Activated CD4-positive, alpha-beta T cell treated with anti-CD3 and anti-CD28 coated beads, Interleukin-2, amount 50 U/mL, for 4 hours (primary cell): ENCODE data around the gene IGFN1.
"Not testable (repeated sequence)": the region's sequence is repeated elsewhere in the genome, so short reads cannot be mapped to it uniquely, and the experiment has no call there.

ENCODE experiments used
- DNase-seq, 2 experiments: peaks; one replicate each; pipeline ENCODE4 v3.0.0-alpha.2; 2020

The IGFN1 gene

DNA sequence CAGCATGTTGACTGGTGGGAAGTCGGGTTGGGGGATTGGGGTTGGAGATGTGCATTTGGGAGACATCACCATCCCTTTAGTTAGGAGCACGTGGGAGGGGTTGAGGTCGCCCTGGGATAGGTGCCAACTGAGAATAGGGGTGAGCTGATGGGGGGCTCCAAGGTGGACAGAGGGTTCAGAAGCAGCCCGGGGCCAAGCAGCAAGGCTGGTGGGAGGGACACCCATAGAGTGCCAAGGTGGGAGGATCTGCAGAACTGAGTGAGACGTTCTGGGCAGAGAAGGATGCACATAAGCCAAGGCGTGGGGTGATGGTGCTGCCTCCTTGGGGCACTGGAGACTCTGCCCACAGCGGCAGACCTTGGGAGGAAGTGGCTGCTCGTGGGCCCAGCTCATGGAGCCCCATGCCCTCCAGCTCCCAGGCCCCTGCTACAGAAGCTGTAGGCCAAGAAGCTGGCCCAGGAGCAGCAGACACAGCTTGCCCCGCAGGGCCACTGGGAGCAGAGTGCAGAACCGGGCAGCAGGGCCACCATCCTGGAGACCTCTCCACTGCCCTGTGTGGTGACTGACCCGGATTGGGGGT lies 61.3 kb downstream of the IGFN1 start:
- DNase-seq = no peak

DNA sequence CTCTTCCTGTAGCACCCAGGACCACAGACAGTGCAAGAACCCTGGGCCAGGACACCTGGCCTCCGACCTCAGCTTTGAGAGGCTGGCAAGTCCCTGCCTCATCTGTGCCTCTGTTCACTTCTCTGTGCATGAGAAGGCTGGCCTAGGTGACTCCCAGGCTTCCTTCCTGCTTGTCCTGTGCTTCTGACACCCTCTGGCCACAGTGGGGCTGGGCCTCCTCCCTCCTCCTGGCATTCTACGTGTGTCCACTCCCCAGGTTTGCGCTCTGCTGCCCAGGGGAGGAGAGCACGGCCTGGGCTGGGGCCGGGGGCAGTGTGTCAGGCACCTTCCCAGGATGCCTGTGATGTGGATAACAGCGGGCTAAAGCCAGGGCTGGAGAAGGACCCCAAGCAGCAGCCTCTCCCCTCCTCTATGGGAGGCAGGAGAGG lies 62.3 kb downstream of the IGFN1 start:
- no peak for DNase-seq

DNA sequence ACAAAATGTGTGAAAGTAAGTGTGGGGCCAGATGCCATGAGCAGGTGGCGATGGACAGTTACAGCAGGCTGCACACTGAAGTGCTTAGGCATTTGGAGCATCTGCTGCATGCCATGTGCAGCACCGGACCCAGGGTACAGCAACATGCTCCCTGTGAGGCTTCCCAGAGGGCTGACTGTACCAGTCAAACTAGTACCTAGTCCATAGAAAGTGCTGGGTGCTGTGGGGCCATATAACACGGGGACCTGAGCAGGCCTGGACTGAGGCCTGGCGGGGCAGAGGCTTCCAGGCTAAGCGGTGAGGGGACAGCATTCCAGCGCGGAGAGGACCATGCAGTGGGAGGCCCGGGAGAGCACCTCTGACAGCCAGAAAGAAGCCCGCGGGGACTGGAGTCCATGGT lies 62.8 kb downstream of the IGFN1 start:
- no peak for DNase-seq

DNA sequence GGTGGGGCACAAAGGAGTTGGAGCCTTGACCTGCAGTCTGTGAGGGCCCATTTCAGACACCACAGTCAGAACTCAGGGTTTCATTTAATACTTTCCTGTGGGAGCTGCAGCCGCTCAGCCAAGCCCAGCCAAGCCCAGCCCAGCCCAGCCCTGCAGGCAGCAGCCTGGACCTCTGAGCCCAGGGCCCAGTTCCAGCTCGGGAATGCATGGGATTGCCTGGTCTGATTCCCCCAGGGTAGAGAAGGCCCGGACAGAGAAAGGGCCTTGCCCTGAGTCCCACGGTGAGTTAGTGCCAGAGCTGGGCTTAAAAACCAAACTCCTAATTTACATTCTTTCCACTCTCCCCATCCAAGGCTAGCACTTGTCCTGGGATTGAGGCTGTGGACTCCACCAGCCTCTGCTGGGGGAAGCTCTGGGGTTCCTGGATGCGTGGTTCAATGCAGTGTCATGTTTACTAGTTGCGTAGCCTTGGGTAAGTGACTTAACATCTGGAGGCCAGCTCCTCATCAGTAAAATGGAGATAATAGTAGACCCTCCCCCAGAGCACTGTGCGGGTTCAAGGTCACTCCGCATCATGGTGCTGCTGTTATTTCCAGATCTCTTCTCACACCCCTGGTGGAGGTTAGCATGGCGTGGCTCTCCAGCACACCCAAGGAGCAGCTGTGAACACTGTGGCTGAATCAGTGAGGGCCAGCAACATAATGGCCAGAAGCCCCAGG lies 63.4 kb downstream of the IGFN1 start:
- no peak for DNase-seq

DNA sequence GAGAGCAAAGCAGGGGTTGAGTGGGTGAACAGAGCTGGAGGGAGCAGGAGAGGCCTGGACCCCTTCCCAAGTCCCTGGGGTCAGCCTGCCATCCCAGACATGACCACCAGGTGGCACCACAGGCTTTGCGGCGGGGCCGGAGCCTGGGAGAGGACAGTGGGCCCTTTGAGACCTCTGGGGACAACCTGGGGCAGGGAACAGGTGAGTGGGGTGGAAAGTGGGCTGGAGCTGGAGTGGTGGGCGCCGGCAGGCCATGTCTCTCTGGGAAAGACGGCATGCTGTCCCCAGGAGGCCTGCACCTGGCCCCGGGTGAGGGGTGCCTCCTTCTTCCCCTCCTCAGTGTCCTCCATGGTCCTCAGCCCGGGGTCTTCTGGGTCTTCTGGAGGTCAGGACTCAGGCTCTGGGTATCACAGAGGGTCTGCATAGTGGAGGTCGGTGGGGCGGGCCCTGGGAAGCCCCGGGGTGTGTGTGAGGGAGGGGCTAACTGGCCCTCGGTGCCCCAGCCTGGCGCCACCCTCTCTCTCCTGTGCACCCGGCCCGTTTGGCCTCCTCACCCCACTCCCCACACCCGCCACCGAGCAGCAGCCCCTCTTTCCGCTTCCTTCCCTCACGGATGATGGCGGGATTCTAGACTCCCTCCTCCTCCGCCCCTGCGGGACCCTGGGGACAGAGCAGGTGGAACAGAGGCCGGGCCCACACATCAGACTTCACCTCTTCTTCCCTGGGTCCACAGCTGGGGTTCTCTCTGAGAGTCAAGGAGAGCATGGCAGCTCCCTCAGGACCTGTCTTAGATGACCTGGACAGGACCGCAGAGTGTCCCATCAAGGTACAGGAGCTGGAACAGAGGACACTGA lies 64.2 kb downstream of the IGFN1 start:
- peak; percentile 47 to 56 for DNase-seq

DNA sequence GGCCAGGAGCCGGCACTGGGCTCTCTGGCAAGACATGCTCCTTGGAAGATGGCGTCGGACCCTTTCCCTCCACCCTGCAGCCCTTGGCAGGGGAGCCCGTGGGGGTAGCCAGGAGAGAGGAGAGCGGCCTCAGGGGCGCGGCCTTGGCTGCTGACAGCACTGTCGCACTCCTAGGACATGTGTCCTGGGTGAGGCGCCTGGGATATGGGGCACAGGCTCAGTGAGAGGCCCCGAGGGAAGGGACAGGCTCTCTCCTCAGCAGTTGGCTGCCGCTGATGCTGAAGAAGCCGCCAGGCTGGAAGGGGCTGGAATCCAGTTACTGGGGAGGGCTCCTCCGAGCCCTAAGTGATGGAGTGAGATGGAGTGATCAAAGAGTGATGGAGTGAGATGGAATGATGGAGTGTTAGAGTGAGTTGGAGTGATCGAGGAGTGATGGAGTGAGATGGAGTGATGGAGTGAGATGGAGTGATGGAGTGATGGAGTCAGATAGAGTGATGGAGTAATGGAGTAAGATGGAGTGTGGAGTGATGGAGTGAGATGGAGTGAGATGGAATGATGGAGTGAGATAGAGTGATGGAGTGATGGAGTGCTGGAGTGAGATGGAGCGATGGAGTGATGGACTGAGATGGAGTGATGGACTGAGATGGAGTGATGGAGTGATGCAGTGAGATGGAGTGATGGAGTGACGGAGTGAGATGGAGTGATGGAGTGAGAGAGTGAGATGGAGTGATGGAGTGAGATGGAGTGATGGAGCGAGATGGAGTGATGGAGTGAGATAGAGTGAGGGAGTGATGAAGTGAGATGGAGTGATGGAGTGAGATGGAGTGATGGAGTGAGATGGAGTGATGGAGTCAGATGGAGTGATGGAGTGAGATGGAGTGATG lies 65.1 kb downstream of the IGFN1 start:
- DNase-seq = no peak

DNA sequence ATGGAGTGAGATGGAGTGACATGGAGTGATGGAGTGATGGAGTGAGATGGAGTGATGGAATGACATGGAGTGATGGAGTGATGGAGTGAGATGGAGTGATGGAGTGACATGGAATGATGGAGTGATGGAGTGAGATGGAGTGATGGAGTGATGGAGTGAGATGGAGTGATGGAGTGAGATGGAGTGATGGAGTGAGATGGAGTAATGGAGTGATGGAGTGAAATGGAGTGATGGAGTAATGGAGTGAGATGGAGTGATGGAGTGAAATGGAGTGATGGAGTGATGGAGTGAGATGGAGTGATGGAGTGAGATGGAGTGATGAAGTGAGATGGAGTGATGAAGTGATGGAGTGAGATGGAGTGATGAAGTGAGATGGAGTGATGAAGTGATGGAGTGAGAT lies 67.5 kb downstream of the IGFN1 start:
- not testable (repeated sequence) for DNase-seq

DNA sequence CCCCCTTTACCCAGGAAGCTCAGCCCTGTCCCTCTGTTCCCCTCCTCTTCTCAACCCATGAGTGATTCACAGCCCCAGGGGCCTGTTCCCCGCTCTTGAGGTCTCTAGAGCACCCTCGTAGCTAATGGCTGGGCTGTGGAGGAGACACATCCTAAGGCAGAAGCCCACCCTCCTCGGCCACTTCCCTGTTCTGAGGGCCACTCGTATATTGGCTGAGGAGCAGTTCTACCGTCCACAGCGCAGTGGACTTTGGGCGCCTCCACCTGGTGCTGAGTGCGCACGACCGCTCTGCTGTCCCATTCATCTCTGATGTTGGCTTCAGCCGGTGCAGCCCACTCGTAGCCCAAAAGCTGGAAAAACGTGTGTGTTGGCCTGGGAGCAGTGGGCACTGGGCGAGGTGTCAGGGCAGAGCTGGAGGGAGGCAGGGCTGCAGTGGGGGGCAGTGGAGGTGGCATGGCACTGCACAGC lies 68.2 kb downstream of the IGFN1 start:
- DNase-seq = no peak

DNA sequence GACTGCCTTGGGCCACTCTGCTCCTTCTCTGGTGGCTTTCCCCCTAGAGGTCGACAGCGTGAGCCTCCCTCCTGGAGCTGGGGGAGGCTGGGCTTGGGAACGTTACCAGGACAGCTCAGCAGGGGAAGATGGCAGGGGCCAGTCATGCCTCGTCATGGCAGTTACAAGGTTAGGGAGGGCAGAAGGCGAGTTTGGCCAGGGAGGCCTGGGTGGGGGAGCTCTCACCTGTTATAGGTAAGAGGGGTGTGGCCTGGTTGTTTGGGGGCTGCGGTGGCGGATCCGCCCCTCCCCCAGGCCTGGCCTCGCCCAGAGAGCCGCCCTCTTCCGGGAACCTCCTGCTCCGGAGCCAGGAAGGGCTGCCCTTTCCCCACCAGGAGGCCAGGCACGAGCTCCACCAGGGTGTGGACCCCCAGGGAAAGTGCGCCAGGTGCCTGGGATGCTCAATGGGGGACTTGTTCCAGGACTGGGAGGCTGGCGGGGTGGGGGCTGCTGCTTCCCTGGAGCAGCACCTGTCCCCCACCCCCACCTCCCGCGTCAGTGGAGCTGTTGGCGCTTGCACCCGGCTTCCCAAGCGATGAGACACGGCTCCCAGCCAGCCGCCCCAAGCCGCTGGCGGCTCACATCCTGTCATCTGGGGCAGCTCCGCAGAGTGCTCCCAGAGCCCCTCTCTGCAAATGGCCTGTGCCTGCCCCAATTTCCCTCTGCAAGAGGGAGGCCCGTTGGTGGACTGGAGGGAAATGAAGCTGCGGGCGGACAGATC lies 69.0 kb downstream of the IGFN1 start:
- no peak for DNase-seq

DNA sequence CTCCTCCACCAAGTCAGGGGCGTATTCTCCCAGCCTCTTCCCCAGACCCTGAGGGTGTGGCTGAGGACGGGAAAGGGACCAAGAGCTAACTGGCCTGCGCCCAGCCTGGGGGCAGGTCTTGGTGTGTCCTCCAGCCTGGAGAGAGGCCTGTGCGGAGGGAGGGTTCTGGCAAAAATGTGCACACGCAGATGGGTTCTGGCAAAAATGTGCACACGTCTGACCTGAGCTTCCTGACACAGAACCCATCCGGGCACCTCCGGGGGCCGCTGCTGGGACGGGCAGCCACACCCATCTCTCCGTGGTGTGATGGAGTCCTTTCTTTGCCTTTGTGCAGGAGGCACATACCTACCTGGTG lies 69.6 kb downstream of the IGFN1 start:
- DNase-seq = no peak

DNA sequence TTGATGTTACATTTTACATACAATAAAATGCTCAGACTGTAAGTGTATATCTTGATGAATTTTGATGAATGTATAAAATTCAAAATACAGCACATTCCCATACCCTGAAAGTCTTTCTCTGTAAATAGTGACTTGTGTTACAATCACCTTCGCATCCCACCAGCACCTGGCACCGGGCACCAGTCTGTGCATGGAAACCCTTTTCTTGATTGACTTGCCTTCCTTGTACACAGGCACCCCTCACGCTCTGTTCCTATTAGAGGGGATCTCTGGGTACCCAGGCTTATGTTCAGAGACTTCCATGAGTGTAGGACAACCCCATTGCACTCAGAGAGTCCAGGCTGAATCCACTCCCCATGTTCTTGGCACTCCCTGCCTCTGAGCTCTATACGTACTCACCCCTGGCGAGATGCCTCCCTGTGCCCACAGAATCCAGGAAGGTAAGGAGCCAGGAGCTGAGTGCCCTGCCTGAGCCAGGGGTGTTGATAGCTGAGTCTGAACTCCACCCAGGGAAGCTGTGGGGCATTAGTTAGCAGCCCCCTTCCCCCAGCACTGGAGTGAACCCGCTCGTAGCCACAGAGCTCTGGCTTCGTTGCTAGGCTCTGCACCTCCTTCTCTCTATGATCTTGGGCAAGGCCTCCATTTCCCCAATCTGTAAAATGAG lies 70.2 kb downstream of the IGFN1 start:
- DNase-seq = no peak

DNA sequence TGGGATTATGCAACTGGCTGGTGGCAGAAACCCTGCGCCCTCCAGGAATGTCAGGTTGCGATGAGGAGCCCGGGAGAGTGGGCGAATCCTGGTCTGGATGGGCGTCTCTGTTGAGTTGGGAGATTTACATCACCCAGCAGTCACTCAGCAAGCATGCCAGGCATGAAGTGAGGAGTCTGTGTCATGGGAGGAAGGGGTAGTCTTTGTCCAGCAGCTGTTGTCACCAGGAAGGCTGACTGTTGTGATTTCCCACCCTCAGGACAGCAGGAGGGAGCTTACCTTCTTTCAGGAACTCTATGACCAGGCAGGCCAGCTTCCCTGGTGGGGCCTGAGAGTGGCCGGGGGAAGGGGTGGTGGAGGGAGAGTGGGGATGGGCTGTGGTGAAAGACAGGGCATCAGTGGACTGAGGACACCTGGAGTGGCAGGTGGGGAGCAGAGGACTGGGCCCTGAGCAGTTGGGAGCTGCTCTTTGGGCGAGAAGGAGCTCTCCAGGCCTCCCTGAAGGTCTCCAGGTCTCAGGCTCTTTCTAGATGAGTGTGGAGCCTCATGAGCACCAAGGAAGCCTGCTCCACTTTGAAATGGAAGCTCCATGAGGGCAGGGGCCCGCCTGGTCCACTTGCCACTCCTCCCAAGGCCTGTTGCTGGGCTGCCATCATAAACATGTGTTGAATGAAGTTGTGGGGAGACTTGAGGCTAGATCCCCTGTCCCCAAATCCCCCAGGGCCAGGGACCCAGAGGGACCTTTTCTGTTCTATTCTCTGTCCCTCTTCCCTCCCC lies 71.3 kb downstream of the IGFN1 start:
- DNase-seq = no peak

DNA sequence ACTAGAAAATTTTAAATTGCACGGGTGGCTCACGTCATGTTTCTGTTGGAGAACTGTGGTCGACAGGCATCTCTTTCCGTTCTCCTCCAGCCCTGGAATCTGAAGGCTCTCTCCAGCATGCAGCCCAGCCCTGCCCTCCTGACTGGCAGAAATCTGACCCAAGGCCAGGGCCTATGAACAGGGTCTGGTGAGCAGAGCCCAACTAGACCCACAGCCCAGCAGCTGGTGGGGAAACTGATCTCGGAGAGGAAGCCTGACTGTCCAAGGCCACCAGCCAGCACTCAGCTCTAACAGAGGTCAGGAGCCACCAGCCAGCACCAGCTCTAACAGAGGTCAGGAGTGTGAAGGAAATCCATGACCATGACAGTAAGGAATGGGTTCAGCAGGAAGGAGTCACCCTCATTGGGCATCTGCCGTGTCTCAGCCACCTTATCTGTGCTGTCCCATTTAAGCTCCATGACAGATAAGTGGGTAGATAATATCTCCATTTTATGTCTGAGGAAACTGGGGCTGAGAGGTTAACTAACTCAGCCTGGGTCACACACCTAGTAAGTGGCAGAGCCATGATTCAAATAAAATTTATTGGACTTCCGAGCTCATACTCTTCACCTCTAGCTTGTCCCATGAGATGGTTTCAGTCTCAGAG lies 72.5 kb downstream of the IGFN1 start:
- no peak for DNase-seq

DNA sequence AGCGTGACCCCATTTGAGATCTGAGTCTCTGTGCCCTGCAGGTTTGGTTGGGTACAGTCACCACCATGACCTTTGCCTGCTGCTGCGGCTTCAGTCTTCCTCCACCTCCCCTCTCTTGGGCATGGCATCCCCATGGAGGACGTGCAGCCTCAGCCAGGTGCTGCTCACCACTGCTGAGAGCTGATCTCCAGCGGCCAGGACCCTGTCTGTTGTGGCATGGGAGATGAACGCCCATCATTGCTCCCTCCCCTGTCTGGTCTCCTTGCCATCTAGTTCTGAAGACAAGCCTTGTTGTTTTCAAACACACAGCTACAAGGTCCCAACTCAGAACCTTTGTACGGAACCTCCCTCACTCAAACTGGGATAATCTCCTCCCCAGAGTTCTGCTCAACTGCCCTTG lies 73.4 kb downstream of the IGFN1 start:
- no peak for DNase-seq

DNA sequence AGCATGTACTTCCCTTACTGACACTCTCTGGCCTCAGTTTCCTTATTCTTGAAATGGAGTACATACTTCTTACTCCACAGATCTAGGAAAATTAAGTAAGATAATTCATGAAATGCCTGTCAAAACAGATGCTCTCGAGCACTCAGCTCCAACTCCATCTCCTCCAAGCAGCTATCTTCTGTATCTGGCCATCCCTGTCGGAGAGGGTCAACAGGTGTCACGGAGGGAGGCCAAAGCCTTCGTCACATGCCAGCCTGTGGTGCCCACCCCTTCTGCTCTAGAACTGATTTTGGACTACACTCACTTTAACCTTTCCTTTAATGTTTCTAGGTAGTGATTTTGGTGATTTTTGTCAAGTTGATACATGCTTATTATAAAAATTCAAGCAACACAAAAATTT lies 73.9 kb downstream of the IGFN1 start:
- no peak for DNase-seq

DNA sequence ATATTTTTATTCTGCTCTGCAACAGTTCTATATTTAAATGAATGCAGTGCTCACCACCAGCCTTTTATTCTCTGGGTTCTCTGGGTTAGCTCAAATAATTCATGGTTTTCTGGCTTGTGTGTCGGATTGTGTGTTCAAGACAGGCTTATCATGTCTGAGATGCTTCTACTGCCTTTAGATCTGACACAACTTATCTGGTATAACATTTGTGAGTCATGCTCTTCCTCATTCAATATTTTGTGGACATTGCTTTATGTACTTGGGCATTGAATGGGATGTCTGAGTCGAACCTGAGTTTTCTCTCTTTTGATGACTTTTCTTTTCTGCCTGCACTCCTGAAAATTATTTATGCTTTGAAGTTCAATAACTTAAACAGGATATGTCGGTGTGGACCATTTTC lies 75.1 kb downstream of the IGFN1 start:
- no peak for DNase-seq

DNA sequence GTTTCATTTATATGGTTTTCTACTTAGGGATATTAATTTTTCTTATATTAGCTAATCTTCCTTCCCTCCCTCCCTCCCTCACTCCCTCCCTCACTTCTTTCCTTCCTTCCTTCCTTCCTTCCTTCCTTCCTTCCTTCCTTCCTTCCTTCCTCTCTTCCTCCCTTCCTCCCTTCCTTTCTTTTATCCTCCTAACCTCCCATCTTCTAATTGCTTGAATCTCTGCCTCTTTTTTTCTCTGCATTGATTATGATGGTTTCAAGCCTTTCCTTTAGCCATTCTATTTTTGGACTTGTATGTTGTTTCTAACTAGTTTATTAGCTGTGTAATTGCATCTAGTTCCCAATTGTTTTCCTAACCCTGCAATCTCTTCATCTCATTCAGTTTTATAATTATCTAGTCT lies 75.7 kb downstream of the IGFN1 start:
- DNase-seq = no peak

DNA sequence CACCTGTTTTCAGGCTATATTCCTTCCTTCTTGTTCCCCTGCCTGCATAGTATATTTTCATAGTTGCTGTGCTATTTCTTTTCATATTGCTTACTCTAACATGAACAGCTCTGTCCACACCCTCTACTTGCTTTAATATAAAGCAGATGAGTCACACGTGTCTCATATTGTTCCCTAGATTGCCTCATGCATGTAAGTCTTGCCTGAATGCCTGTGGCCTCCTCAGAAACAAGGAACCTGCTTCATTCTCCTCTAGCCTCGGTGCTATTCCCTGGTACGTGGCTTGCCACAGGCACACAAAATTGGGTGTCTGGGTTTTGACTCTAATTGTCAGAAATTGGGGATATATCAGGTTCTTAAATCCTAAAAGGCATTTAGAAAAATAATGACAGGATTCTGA lies 76.2 kb downstream of the IGFN1 start:
- no peak for DNase-seq

DNA sequence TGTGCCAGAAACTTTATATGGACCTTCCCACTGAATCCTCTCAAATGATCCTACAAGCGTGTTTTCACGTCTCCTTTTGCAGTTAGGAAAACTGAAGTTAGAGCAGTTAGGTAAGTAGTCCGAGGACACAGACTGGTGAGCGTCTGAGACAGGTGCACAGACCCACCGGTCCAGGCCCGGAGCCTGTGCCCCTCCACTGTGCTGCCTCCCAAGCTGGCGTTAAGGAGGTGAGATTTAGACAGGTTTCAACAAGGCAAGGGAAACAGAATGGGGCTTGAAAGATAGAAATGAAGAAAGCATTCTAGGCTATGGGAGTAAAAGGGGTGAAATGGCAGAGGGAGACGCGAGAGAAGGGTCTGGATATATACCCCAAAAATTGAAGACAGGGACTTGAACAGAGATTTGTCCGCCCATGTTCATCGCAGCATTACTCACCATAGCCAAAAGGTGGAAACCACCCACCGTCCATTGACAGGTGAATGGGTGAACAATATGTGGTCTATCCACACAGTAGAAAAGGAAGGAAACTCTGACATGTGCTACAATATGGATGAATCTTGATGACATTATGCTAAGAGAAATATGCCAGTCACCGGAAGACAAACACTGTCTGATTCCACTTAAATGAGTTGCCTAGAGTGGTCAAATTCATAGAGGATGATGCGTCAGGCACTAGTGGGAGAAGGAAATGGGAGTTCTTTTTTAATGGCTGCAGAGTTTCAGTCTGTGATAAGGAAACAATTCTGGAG lies 77.0 kb downstream of the IGFN1 start:
- no peak for DNase-seq
